ENCODE measurements around the gene MIOS. TPM values are rescaled to one million over a fixed set of nuclear protein-coding genes. Genes with fewer than 3 reads are reported as not detected.

MIOS gene
- total RNA-seq: 10 to 100 TPM; 15.5 to 51.3 (median 26.0) TPM
- 10 to 100 TPM in 2 of 3 donors, 1 to 10 TPM in 1; 8.7 to 28.0 (median 15.1) TPM for polyA plus RNA-seq
- long read RNA-seq, donor 1, partial matches to known transcripts: 0 of 2 reads
- long read RNA-seq, donor 1, other reads (novel, unspliced or antisense): 0 of 2 reads
- long read RNA-seq, donor 2, partial matches to known transcripts: 0 of 4 reads
- long read RNA-seq, donor 2, other reads (novel, unspliced or antisense): 0 of 4 reads
- long read RNA-seq, donor 3, partial matches to known transcripts: 0 of 2 reads
- long read RNA-seq, donor 3, other reads (novel, unspliced or antisense): 0 of 2 reads
- long read RNA-seq, donor 4, partial matches to known transcripts: 0 of 6 reads
- long read RNA-seq, donor 4, other reads (novel, unspliced or antisense): 5 of 6 reads
- long read RNA-seq, donor 5, transcript MIOS-201 (13 exons, 3,453 nt): major isoform, 6 of 31 reads
- long read RNA-seq, donor 5, partial matches to known transcripts: 6 of 31 reads
- long read RNA-seq, donor 5, other reads (novel, unspliced or antisense): 18 of 31 reads
- long read RNA-seq, donor 6, partial matches to known transcripts: 2 of 7 reads
- long read RNA-seq, donor 6, other reads (novel, unspliced or antisense): 3 of 7 reads
- long read RNA-seq, donor 7, partial matches to known transcripts: 0 of 3 reads
- long read RNA-seq, donor 7, other reads (novel, unspliced or antisense): 0 of 3 reads
- long read RNA-seq, donor 8, partial matches to known transcripts: 0 of 1 reads
- long read RNA-seq, donor 8, other reads (novel, unspliced or antisense): 0 of 1 reads
- long read RNA-seq, donor 9, partial matches to known transcripts: 0 of 1 reads
- long read RNA-seq, donor 9, other reads (novel, unspliced or antisense): 0 of 1 reads
- long read RNA-seq, donor 10, partial matches to known transcripts: 0 of 1 reads
- long read RNA-seq, donor 10, other reads (novel, unspliced or antisense): 0 of 1 reads

DNA sequence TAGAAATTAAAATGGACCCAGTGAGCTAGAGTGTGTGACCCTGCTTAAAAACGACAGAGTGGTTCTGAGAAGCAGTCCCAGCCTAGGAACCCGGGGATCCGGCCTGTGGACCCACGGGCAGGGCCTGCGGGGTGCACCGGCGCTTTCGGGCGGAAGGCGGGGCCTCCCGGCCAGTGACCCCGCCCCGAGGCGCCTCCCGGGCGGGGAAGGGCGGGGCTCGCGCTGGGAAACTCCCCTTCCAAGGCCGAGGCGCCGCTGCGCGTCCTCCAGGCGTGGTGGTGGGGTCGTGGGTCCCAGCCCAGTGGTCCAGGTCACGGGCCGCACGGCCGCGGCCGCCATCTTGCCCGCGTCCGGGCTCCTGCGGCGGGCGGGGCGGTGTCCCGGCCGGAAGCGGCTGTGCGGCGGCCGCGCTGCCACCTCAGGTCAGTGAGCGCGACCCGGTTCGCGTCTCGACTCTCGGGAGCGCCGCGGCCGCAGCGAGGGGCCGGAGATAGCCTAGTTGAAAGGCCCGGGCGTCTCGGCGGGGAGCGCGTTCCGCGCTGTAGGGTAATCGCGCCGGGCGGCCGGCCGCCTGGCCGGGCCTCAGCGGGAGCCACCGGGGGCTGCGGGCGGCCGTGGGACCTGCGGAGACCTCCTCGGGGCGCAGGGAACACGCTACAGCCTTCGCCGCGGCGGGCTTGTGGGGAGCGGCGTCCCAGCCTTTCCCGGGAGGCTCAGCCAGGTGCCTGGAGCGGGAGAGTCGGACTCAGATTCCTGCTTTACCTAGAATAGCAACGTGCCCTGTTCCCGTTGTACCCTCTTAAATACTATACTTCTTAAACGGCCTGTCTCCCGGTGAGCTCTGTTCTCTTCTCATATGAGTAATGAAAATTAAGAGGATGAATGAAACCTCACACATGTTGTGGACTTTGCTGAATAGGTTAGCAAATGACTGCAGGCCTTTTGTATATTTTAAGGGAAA is at the start of gene MIOS:
Gene MIOS (plus strand): TSS at position 234 of the 961 bp plus-strand sequence. CDS start 5,592 bp downstream, outside the sequence.
- 0 to 1% (median 1%) methylated on average over 27 to 95 of the region's 96 CpGs for WGBS, 4 donors
- Histone ChIP-seq H3K36me3 (replicated peaks in 1 of 2) (no peaks in the 10 kb centered on the region), H3K4me1 (replicated peaks in 1 of 2) (peaks cover 8 to 40% of the 10 kb centered on the region in 2 donors), H3K9me3 (replicated peaks in 1 of 3) (no peaks in the 10 kb centered on the region), H3K27me3 (no peaks in the 10 kb centered on the region), H3K4me3 (peak within 1 kb of the TSS; percentile 69 to 85 (median 76)), H3K27ac (peak within 1 kb of the TSS; percentile 80 to 96 (median 92))
- DNase-seq: peak; percentile 84 to 88 (median 86)
- TF ChIP-seq POLR2A (IDR thresholded peaks at IDR 0.05): peak; percentile 80 to 83
- no peak for TF ChIP-seq CTCF (IDR thresholded peaks at IDR 0.05)
- intact Hi-C loops (cut with DNase I): no loop called here

GRCh38 chr7:7517754-7518153 is 48.9 kb upstream of the MIOS start:
- TF ChIP-seq POLR2A (IDR thresholded peaks at IDR 0.05): no peak
- no peak for TF ChIP-seq CTCF (IDR thresholded peaks at IDR 0.05)

GRCh38 chr7:7519056-7519455 is 47.6 kb upstream of the MIOS start:
- H3K4me3 ChIP-seq: no peak overlapping the region
- no peaks in the 10 kb centered on the region for H3K9me3 ChIP-seq (replicated peaks in 1 of 3)
- intact Hi-C loops (cut with DNase I): no loop called here
- TF ChIP-seq POLR2A (IDR thresholded peaks at IDR 0.05) (no peak), CTCF (IDR thresholded peaks at IDR 0.05) (no peak)
- H3K27me3 ChIP-seq: no peaks in the 10 kb centered on the region
- no peak overlapping the region for H3K27ac ChIP-seq
- H3K4me1 ChIP-seq (replicated peaks in 1 of 2): no peaks in the 10 kb centered on the region
- no peak for DNase-seq
- WGBS, 4 donors: 70 to 92% (median 81%) methylated on average over 2 of the region's 2 CpGs
- H3K36me3 ChIP-seq (replicated peaks in 1 of 2): no peaks in the 10 kb centered on the region

More at GRCh38 chr7:7517754-7518153, 48.9 kb upstream of the MIOS start:
- intact Hi-C loops (cut with DNase I): no loop called here
- no peaks in the 10 kb centered on the region for H3K9me3 ChIP-seq (replicated peaks in 1 of 3)
- H3K36me3 ChIP-seq (replicated peaks in 1 of 2): no peaks in the 10 kb centered on the region
- DNase-seq: no peak
- H3K27ac ChIP-seq: no peak overlapping the region
- H3K4me3 ChIP-seq: no peak overlapping the region
- no peaks in the 10 kb centered on the region for H3K4me1 ChIP-seq (replicated peaks in 1 of 2)
- 39 to 47% (median 44%) methylated on average over 3 of the region's 3 CpGs for WGBS, 4 donors
- H3K27me3 ChIP-seq: no peaks in the 10 kb centered on the region
